GM21717 (cell line): ENCODE results near the gene DIPK1B.

Experiments
- ATAC-seq: cut with Tn5 transposase; IDR thresholded peaks from one replicate; pipeline ENCODE4 v1.9.1; 2021; ENCODE audit warnings: mild to moderate bottlenecking, moderate library complexity; ENCODE audit not compliant: unreplicated experiment

DIPK1B gene

DNA sequence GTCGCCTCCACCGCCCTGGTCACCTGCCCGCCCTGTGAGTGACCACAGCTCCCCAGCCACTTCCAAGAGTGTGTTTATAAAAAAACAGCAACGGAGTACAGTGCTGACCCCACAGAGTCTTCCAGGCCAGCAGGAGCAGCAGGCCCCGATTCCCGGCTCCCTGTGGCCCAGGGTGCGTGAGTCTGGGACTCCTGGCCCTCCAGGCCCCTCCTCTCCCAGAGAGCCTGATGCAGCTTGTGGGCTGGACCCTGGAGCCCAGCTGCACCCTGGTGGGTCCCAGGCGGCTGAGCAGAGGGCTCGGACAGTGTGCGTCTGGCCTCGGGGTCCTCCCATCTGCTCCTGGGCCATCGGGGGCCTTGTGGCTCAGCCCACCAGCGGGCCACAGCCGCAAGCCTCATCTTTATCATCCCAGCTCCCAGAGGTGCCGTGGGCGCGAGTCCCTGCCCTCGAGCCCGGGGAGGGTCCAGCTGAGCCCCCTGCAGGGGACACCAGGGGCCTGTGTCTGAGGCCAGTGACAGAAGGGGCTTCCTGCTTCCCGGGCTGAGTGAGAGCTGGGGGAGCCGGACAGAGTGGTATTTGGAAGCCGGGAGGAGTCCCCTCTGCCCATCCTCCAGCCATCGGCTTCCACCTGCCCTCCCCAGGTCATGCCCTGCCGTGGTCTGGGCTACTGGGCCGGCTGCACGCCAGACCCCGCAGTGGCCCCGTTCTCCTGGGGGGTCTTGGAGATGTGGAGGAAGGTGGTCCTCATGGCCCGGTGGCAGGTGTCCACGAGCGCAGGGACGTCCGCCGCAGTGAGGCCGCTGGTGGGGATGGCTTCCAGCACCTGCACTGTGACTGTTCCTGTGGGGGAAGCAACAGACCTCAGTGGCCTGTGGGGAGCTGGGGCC lies 39.0 kb upstream of the DIPK1B start:
- ATAC-seq, result no peak

GRCh38 chr9:136673975-136674785 lies 38.2 kb upstream of the DIPK1B start:
- ATAC-seq, result no peak

DNA sequence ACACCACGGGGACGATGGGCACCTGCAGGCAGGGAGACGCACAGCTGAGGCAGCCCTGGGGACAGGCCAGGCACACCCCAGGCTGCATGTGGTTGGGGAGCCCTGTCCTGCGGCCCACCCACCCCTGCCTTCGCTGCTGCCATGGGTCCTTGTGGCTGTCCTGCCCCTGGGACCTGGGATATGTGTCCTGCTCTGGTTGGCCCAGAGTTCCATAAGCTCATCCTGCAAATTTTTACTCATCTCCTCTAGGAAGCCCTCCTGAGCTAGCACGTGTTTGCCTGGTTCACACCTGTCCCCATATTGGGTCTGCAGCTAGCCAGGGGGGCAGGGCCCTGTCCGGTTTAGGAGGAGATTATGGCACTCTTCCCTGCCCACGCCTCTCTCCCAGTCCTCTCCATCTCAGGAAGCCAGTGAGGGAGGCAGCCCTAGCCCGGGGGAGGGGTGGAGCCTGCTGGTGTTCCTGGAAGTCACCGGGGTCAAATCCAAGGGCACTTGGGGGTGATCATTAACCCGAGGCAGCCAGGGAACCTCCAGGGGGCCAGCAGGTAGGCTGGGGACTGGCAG lies 37.5 kb upstream of the DIPK1B start:
- ATAC-seq, result no peak

DNA sequence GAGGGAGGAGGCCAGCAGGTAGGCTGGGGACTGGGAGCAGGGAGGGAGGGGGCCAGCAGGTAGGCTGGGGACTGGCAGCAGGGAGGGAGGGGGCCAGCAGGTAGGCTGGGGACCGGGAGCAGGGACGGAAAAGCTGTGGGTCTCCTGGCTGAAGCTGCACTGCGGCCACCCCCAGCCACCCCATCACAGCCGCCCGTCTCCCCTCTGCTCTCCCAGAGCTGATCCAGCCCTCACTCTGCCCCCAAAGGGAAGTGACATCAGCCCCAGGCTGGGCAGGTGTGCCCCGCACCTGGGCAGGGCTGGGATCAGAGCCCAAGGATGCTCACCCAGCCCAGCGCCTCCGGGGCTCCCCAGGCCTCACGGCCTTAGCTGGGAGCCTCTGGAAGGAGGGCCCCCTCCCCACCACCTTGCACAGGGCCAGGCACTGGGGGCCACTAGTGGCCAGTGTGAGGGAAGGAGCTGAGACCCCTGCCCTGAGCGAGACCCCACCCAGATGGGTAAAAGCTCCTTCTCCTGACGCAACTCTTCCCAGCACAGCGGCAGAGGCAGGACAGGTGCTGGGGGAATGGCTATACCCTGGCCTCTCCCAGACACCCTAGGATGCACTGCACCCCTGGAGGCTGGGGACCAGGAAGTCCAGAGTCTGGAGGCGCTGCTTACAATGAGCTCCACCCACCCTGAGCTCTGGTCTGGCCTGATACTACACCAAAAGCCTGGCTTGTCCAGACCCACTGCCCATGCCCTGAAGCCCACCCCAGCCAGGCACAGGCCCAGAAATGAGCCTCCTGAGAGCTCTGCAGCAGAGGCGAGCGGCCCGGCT lies 36.7 kb upstream of the DIPK1B start:
- no peak for ATAC-seq

GRCh38 chr9:136676297-136676794 lies 36.0 kb upstream of the DIPK1B start:
- ATAC-seq, result no peak

- ATAC-seq, result no peak
Measured at GRCh38 chr9:136676920-136677686, 35.3 kb upstream of the DIPK1B start.

GRCh38 chr9:136678034-136678433 lies 34.3 kb upstream of the DIPK1B start:
- ATAC-seq, result no peak

- ATAC-seq, result no peak
Measured at GRCh38 chr9:136678624-136679023, 33.7 kb upstream of the DIPK1B start.

GRCh38 chr9:136679431-136679941 lies 32.9 kb upstream of the DIPK1B start:
- no peak for ATAC-seq

GRCh38 chr9:136681029-136681428 lies 31.3 kb upstream of the DIPK1B start:
- no peak for ATAC-seq

DNA sequence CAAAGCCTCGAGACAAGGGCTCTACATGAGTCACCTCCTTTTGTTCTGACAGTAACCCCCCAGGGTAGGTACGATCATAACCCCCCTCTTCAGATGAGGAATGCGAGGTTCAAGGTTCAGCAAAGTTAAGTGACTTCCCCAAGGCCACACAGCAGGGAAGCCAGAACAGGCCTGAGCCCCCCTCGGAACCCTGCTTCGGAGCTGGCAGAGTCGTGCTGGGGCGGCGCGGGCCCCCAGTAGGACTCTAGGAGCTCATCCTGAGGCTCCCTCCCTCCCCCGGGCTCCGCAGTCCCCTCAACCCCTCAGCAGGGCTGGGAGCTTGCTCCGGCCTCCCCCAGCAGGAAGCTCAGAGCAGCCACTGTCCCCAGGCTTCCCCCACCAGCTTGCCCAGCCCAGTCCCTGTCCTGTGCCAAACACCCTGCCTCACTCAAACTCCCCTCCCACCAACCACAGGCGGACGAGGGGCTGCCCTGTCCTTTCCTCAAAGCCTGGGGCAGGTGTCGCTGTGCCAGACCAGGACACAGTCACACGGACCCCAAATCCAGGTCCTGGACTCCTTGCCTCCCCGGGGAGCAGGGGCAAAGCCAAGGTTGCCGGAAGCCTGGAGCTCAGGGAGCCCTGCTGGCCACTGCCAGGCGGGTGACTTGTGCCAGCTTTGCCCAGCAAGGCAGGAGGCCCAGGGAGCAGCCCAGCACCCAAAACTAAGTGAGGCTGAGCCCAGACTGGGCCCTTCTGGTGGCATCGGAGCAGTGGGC lies 30.2 kb upstream of the DIPK1B start:
- ATAC-seq, result no peak

DNA sequence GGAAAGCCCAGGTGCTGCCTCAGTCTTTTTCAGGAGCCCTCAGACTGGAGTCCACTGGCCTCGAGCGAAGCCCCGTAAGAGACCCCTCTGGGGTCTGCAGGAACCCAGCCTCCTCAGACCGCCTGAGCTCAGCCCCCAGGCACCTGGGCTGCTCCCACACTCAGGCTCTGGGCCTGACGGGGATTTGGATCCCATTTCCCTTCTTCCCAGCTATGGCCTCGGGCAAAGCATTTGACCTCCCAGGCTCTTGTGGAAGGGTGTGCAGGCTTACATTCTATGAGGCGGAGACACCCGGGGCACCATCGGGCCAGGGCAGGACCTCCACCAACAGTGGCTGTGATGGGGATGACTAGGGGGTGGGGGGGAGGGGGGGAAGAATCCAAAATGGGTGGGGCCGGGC lies 29.7 kb upstream of the DIPK1B start:
- ATAC-seq, result no peak

- no peak for ATAC-seq
Measured at GRCh38 chr9:136683173-136683745, 29.1 kb upstream of the DIPK1B start.

DNA sequence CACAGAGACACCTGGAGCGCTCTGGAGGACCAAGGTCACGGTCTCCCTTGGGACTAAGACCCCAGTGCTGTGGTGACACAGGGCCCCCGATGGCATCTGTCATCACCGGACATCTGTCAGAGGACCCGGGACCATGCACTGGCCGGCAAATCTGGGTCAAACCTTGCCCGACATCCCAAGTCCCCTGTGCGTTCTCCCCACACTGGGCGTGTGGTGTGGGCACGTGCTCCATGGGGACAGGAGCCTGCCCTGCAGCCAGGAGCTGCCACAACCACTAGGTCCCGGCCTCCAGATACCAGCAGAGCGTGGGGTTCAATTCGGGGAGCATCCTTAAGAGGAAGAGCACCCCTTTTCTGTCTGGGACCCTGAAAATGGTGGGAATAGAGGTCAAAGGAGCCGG lies 28.6 kb upstream of the DIPK1B start:
- no peak for ATAC-seq

DNA sequence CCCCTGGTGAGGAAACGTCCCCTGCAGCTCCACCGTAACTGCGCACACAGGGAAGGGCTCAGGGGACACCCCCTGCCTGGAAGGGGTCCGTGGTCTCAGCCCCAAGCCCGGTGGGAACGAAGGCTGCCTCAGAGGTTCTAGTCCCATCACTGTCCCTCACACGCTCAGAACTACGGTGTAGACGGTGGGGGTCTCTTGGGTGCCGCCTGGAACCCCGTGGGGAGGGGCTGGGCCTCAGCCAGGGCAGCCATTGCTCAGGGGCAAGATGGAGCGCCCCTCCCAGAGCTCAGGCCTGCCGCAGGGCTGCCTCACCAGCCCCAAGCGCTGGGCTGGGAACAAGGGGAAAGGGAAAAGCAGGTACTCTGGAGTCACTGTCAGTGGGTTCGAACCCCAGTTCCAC lies 28.0 kb upstream of the DIPK1B start:
- ATAC-seq, result no peak

- ATAC-seq, result no peak
Measured at GRCh38 chr9:136684799-136685198, 27.6 kb upstream of the DIPK1B start.

GRCh38 chr9:136685216-136685615 lies 27.2 kb upstream of the DIPK1B start:
- no peak for ATAC-seq

DNA sequence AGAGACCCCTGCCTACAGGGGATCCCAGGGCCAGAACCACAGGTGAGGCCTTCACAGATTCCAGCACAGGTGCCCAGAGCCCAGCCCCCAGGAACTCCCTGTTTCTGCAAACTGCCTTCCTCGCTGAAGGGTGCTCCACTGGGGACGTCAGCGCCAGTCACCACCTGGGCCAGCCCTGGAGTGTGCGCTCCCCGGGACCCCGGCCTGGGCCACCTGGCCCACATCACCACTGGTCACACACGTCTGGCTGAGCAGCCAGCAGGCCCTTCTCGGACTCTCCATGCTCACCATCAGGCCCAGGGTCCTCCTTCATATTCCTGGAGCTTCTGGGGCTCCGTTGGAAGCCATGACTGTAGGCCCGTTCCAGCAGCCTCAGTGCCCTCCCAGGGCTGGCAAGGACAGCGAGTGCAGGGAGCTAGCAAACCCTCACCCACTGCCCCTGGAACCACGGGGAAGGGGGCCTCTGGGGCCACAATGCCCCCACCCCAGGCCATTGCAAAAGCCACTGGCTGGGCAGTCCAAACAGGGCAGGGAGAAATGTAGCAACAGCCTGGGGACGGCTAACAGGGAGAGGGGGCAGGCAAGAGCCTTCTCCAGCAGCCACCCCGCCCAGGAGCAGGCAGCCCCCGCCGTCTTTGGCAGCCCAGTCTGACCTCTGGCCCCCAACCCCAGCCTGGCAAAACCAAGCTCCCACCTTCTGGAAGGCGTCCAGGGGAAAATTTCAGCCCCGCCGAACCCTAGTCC lies 26.4 kb upstream of the DIPK1B start:
- no peak for ATAC-seq
